SU-DHL-6 (cell line): Measurements from ENCODE around the gene RECK.

Source experiments
- H2AFZ ChIP-seq: fragments of 200-600 bp; sonication (generic); 2 replicates; pipeline ENCODE4 v1.6.1; 2014; ENCODE audit warnings: low read depth, mild to moderate bottlenecking, moderate library complexity, mixed read lengths, antibody characterized with exemption, low read length; ENCODE audit not compliant: severe bottlenecking
- H3F3A ChIP-seq: fragments of 200-600 bp; shearing (Covaris generic); 2 replicates; pipeline ENCODE4 v1.6.0; 2016; ENCODE audit warnings: antibody characterized with exemption, mild to moderate bottlenecking; ENCODE audit not compliant: insufficient read depth
- H3K27ac ChIP-seq: fragments of 200-600 bp; sonication (generic); 2 replicates; pipeline ENCODE4 v1.5.1; 2016; ENCODE audit warnings: low read depth, mild to moderate bottlenecking, low read length, moderate library complexity, mixed read lengths
- H3K27me3 ChIP-seq: fragments of 200-600 bp; sonication (generic), shearing (Covaris generic); 2 replicates; pipeline ENCODE4 v1.6.0; 2014; ENCODE audit warnings: mild to moderate bottlenecking, low read length
- H3K36me3 ChIP-seq: fragments of 200-600 bp; sonication (generic); 2 replicates; pipeline ENCODE4 v1.6.1; 2014; ENCODE audit warnings: mild to moderate bottlenecking, low read length, mixed read lengths
- H3K4me2 ChIP-seq: fragments of 300-600, 200-600 bp; shearing (Covaris generic), sonication (generic); 2 replicates; pipeline ENCODE4 v1.6.0; 2014; ENCODE audit warnings: low read length, low read depth, mild to moderate bottlenecking; ENCODE audit not compliant: poor library complexity, severe bottlenecking
- H3K4me3 ChIP-seq: fragments of 200-600 bp; sonication (generic); 2 replicates; pipeline ENCODE4 v1.5.1; 2014; ENCODE audit warnings: antibody characterized with exemption, low read length, mild to moderate bottlenecking, mixed read lengths; ENCODE audit not compliant: insufficient read depth, poor library complexity, severe bottlenecking
- H3K79me2 ChIP-seq: fragments of 200-600 bp; sonication (generic); 2 replicates; pipeline ENCODE4 v1.6.1; 2014; ENCODE audit warnings: mild to moderate bottlenecking, low read length, moderate library complexity; ENCODE audit not compliant: insufficient read depth
- H3K9ac ChIP-seq: fragments of 200-600 bp; sonication (generic); 2 replicates; pipeline ENCODE4 v1.7.0; 2014; ENCODE audit warnings: mild to moderate bottlenecking, low read length
- H3K9me2 ChIP-seq: fragments of 200-600 bp; sonication (generic); replicated peaks from 2 replicates; pipeline ENCODE4 v1.6.1; 2014; ENCODE audit warnings: low read length; ENCODE audit not compliant: insufficient read depth
- H3K9me3 ChIP-seq: fragments of 200-600 bp; sonication (generic); 2 replicates; pipeline ENCODE4 v1.6.1; 2014; ENCODE audit warnings: low read length, mixed read lengths; ENCODE audit not compliant: insufficient read depth
- H4K20me1 ChIP-seq: fragments of 200-600 bp; sonication (generic); 2 replicates; pipeline ENCODE4 v1.6.1; 2014; ENCODE audit warnings: low read depth, mild to moderate bottlenecking, antibody characterized with exemption, low read length, moderate library complexity, mixed read lengths
- CTCF ChIP-seq: fragments of 200-600 bp; sonication (generic); IDR thresholded peaks from one replicate; pipeline ENCODE4 v1.5.1; 2017; ENCODE audit warnings: antibody characterized with exemption, mild to moderate bottlenecking, low read length, moderate library complexity; ENCODE audit not compliant: insufficient read depth, poor library complexity, severe bottlenecking
- EZH2phosphoT487 ChIP-seq: fragments of 200-600 bp; sonication (generic), shearing (Covaris generic); conservative IDR thresholded peaks from 2 replicates; pipeline ENCODE4 v1.6.1; 2018; ENCODE audit warnings: mild to moderate bottlenecking, antibody characterized with exemption, low read length, moderate library complexity, mixed read lengths

Gene RECK

DNA sequence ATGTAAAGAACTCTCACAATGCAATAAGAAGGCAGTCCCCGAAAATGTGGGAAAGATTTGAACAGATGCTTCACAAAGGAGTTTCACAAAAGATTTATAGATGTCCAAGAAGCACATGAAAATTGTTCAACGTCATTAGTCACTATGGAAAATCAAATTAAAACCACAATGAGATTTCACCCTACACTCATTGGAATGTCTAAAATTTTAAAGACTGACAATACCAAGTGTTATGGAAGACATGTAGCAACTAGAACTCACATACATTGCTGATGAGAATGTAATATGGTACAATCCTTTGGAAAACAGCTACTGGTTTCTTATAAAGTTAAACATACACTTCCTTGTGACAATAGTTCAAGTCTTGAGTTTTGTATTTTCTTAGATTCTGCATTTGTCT, 11.0 kb upstream of the RECK start:
- H3K9me3 ChIP-seq: no peaks in the 10 kb centered on the region
- no peaks in the 10 kb centered on the region for H3K36me3 ChIP-seq
- H3K4me2 ChIP-seq: no peak overlapping the region
- no peaks in the 10 kb centered on the region for H4K20me1 ChIP-seq
- no peaks in the 10 kb centered on the region for H3F3A ChIP-seq
- no peak overlapping the region for H2AFZ ChIP-seq
- H3K27ac ChIP-seq: no peak overlapping the region
- TF ChIP-seq EZH2phosphoT487 (no peak), CTCF (no peak)
- no peaks in the 10 kb centered on the region for H3K79me2 ChIP-seq
- H3K9ac ChIP-seq: no peak overlapping the region
- no peaks in the 10 kb centered on the region for H3K27me3 ChIP-seq
- H3K9me2 ChIP-seq: no peaks in the 10 kb centered on the region
- no peak overlapping the region for H3K4me3 ChIP-seq

DNA sequence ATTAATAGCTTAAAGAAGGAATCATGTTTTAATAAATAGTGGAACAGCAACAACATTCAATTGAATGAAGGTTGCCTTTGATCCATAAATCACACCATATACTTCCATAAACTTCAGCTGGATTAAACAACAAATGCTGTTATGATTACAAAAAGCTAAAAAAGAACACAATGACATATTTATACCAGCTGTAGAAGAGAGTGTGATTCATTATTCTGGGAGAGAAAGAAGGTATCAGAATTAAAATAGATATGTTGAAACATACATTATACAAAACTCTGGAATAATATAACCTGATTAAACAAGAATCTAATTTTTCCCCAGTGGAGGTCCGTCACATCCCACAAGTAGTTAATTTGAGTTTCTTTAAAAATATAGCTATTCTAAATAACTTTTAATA, 7.5 kb upstream of the RECK start:
- H3K36me3 ChIP-seq: no peaks in the 10 kb centered on the region
- no peak overlapping the region for H3K4me2 ChIP-seq
- no peaks in the 10 kb centered on the region for H3K9me2 ChIP-seq
- H4K20me1 ChIP-seq: no peaks in the 10 kb centered on the region
- H3K9ac ChIP-seq: no peak overlapping the region
- no peaks in the 10 kb centered on the region for H3K79me2 ChIP-seq
- H3K4me3 ChIP-seq: no peak overlapping the region
- no peak for TF ChIP-seq EZH2phosphoT487
- no peak for TF ChIP-seq CTCF
- H3K9me3 ChIP-seq: no peaks in the 10 kb centered on the region
- H3K27me3 ChIP-seq: no peaks in the 10 kb centered on the region
- H3F3A ChIP-seq: no peaks in the 10 kb centered on the region
- no peak overlapping the region for H3K27ac ChIP-seq
- H2AFZ ChIP-seq: no peak overlapping the region

- H3K9me3 ChIP-seq: no peaks in the 10 kb centered on the region
- no peak overlapping the region for H3K4me3 ChIP-seq
- no peaks in the 10 kb centered on the region for H3K27me3 ChIP-seq
- no peaks in the 10 kb centered on the region for H3K9me2 ChIP-seq
- H3K79me2 ChIP-seq: no peaks in the 10 kb centered on the region
- H4K20me1 ChIP-seq: no peaks in the 10 kb centered on the region
- H3K36me3 ChIP-seq: no peaks in the 10 kb centered on the region
- H3F3A ChIP-seq: no peaks in the 10 kb centered on the region
- TF ChIP-seq EZH2phosphoT487 (no peak), CTCF (no peak)
- no peak overlapping the region for H3K4me2 ChIP-seq
- no peak overlapping the region for H3K9ac ChIP-seq
- no peak overlapping the region for H3K27ac ChIP-seq
- H2AFZ ChIP-seq: no peak overlapping the region
Measured at GRCh38 chr9:36029765-36030528, 6.8 kb upstream of the RECK start.
